HCT116 (cell line): ENCODE measurements around the gene KNDC1. TPM values are rescaled to one million over a fixed set of nuclear protein-coding genes. Genes with fewer than 3 reads are reported as not detected.

Experiments
- ATAC-seq: fragments of 200-7000 bp; cut with Tn5 transposase; 2 replicates; pipeline ENCODE4 v1.9.1; 2020; ENCODE audit warnings: mild to moderate bottlenecking, moderate library complexity
- BruUV-seq: library from RNA; stranded (reverse); fragments of 400-500 nt; replicated peaks from 2 replicates; lab custom pipeline; 2021; lab: Mats Ljungman, UMichigan
- CTCF ChIA-PET: fragments of 300-600 bp; sonication (Branson Sonifier 250); formaldehyde crosslinking; loops from one replicate; lab custom pipeline; 2021; ENCODE audit warnings: antibody characterized with exemption; lab: Charles Lee
- POLR2A ChIA-PET: fragments of 300-600, 350-600 bp; sonication (Branson Sonifier 250); formaldehyde crosslinking; loops from one replicate; lab custom pipeline; 2021; ENCODE audit warnings: antibody characterized with exemption; lab: Charles Lee
- RAD21 ChIA-PET, 2 experiments: fragments of 300-600 bp; sonication (Branson Sonifier 250); formaldehyde crosslinking; loops; one replicate each; lab custom pipeline; 2023; ENCODE audit warnings: low total read pairs in 2 of 2; ENCODE audit not compliant: uncharacterized antibody in 2 of 2, unreplicated experiment in 2 of 2, low non-redundant PET in 1 of 2; lab: Charles Lee
- DNase-seq: peaks from one replicate; pipeline ENCODE4 v3.0.0-alpha.2; 2010; ENCODE audit warnings: low read depth, low spot score
- H2AFZ ChIP-seq: fragments of 200-600 bp; shearing (Covaris generic), sonication (generic); 2 replicates; pipeline ENCODE4 v1.6.1; 2017; ENCODE audit warnings: low read depth, mixed run types, mixed read lengths, antibody characterized with exemption, low read length; ENCODE audit not compliant: poor library complexity, severe bottlenecking
- H3K27ac ChIP-seq: 2 replicates; pipeline ENCODE4 v1.5.1; 2012; ENCODE audit warnings: low read depth, low read length
- H3K27me3 ChIP-seq: fragments of 200-600 bp; sonication (generic); 2 replicates; pipeline ENCODE4 v1.6.1; 2016; ENCODE audit warnings: mixed run types, low read length, mixed read lengths; ENCODE audit not compliant: insufficient read depth
- H3K36me3 ChIP-seq, 2 experiments: fragments of 200-500 bp in 1 of 2; fragments of 200-600 bp in 1 of 2; sonication (Bioruptor generic) in 1 of 2; sonication (generic) in 1 of 2; 2 replicates each; pipeline versions ENCODE4 v1.5.1 to v1.6.1; 2014 to 2016; ENCODE audit warnings: low read length in 2 of 2, inconsistent platforms in 1 of 2, mixed read lengths in 1 of 2, mixed run types in 1 of 2; ENCODE audit not compliant: insufficient read depth in 2 of 2, control insufficient read depth in 1 of 2
- H3K4me1 ChIP-seq, 2 experiments: fragments of 200-600 bp in 1 of 2; sonication (generic) in 1 of 2; 2 replicates each; pipeline versions ENCODE4 v1.5.1 to v1.6.1; 2012 to 2017; ENCODE audit warnings: low read length in 2 of 2, inconsistent platforms in 1 of 2, mild to moderate bottlenecking in 1 of 2, mixed read lengths in 1 of 2, mixed run types in 1 of 2, moderate library complexity in 1 of 2; ENCODE audit not compliant: insufficient read depth in 2 of 2, control insufficient read depth in 1 of 2
- H3K4me2 ChIP-seq: fragments of 200-600 bp; sonication (generic); 2 replicates; pipeline ENCODE4 v1.6.1; 2017; ENCODE audit warnings: mixed run types, low read length, mixed read lengths
- H3K4me3 ChIP-seq, 2 experiments: fragments of 200-600 bp in 1 of 2; sonication (generic) in 1 of 2; replicated peaks in 1 of 2; 2 replicates each; pipeline ENCODE4 v1.5.1; 2011 to 2016; ENCODE audit warnings: low read length in 2 of 2, control low read depth in 1 of 2, low read depth in 1 of 2, mild to moderate bottlenecking in 1 of 2, mixed read lengths in 1 of 2, mixed run types in 1 of 2
- H3K79me2 ChIP-seq: fragments of 200-600 bp; sonication (generic); 2 replicates; pipeline ENCODE4 v1.6.1; 2017; ENCODE audit warnings: mild to moderate bottlenecking, mixed run types, low read length, moderate library complexity, mixed read lengths; ENCODE audit not compliant: insufficient read depth
- H3K9ac ChIP-seq: fragments of 200-600 bp; sonication (generic); 2 replicates; pipeline ENCODE4 v1.6.1; 2016; ENCODE audit warnings: low read length, mixed read lengths
- H3K9me2 ChIP-seq: fragments of 200-600 bp; sonication (generic), shearing (Covaris generic); 2 replicates; pipeline ENCODE4 v1.6.1; 2017; ENCODE audit warnings: mixed run types, mild to moderate bottlenecking, moderate library complexity; ENCODE audit not compliant: insufficient read depth
- H3K9me3 ChIP-seq, 2 experiments: fragments of 200-500 bp in 1 of 2; fragments of 200-600 bp in 1 of 2; sonication (Bioruptor generic) in 1 of 2; sonication (generic) in 1 of 2; 2 replicates each; pipeline ENCODE4 v1.6.1; 2014 to 2017; ENCODE audit warnings: low read length in 2 of 2, mixed read lengths in 2 of 2, inconsistent platforms in 1 of 2, low read depth in 1 of 2, mild to moderate bottlenecking in 1 of 2, mixed run types in 1 of 2, moderate library complexity in 1 of 2; ENCODE audit not compliant: control insufficient read depth in 1 of 2, insufficient read depth in 1 of 2
- H4K20me1 ChIP-seq: fragments of 200-600 bp; sonication (generic), shearing (Covaris generic); 2 replicates; pipeline ENCODE4 v1.6.1; 2017; ENCODE audit warnings: mixed run types, mild to moderate bottlenecking, moderate library complexity; ENCODE audit not compliant: insufficient read depth
- ATF3 ChIP-seq: IDR thresholded peaks from 2 replicates; pipeline ENCODE4 v1.6.1; 2012
- CBX3 ChIP-seq: IDR thresholded peaks from 2 replicates; pipeline ENCODE4 v1.6.1; 2012; ENCODE audit warnings: low read depth
- MAX ChIP-seq: IDR thresholded peaks from 2 replicates; pipeline ENCODE4 v1.6.1; 2012
- SRF ChIP-seq: IDR thresholded peaks from 2 replicates; pipeline ENCODE4 v1.6.1; 2012; ENCODE audit warnings: low read depth
- TCF7L2 ChIP-seq: IDR thresholded peaks from 2 replicates; pipeline ENCODE4 v1.7.0; 2011; ENCODE audit warnings: borderline replicate concordance, inconsistent platforms; ENCODE audit not compliant: insufficient read depth, insufficient read length; ENCODE audit errors: extremely low read depth
- YY1 ChIP-seq: IDR thresholded peaks from 2 replicates; pipeline ENCODE4 v1.6.1; 2011; ENCODE audit warnings: low read length, low read depth, moderate library complexity, mild to moderate bottlenecking; ENCODE audit not compliant: insufficient replicate concordance; ENCODE audit errors: extremely low read depth
- ZFX ChIP-seq: fragments of 450-650 bp; IDR thresholded peaks from 2 replicates; pipeline ENCODE4 v1.6.1; 2017
- intact Hi-C: fragments of 100-400 bp; cut with micrococcal nuclease; formaldehyde crosslinking; loops from 2 replicates; pipeline ENCODE4 v1.10.0; 2022
- total RNA-seq: library from RNA; stranded (reverse); gene quantifications from one replicate; pipeline ENCODE4 v1.2.1, GENCODE V29; 2021; ENCODE audit not compliant: unreplicated experiment
- TF ChIP-seq, protein P1 (sequence below), 3 experiments: fragments of 200-600 bp in 1 of 3; sonication (generic) in 1 of 3; IDR thresholded peaks in 2 of 3; conservative IDR thresholded peaks in 1 of 3; 2 replicates each; pipeline ENCODE4 v1.5.1; 2012 to 2017; ENCODE audit warnings: low read depth in 2 of 3, low read length in 2 of 3, antibody characterized with exemption in 1 of 3, borderline replicate concordance in 1 of 3, control low read depth in 1 of 3, mild to moderate bottlenecking in 1 of 3, mixed read lengths in 1 of 3, mixed run types in 1 of 3, moderate library complexity in 1 of 3; ENCODE audit not compliant: insufficient read depth in 1 of 3
- TF ChIP-seq, protein P2 (sequence below): IDR thresholded peaks from 2 replicates; pipeline ENCODE4 v1.6.1; 2011; ENCODE audit warnings: mild to moderate bottlenecking, low read length, moderate library complexity; ENCODE audit not compliant: insufficient replicate concordance; ENCODE audit errors: extremely low read depth

The KNDC1 gene
- total RNA-seq, 1 experiment from 2014 or later, result 3.6 TPM

GRCh38 chr10:133268532-133268931 lies 108.5 kb downstream of the KNDC1 start (continued):
- TF ChIP-seq, protein P1, sequence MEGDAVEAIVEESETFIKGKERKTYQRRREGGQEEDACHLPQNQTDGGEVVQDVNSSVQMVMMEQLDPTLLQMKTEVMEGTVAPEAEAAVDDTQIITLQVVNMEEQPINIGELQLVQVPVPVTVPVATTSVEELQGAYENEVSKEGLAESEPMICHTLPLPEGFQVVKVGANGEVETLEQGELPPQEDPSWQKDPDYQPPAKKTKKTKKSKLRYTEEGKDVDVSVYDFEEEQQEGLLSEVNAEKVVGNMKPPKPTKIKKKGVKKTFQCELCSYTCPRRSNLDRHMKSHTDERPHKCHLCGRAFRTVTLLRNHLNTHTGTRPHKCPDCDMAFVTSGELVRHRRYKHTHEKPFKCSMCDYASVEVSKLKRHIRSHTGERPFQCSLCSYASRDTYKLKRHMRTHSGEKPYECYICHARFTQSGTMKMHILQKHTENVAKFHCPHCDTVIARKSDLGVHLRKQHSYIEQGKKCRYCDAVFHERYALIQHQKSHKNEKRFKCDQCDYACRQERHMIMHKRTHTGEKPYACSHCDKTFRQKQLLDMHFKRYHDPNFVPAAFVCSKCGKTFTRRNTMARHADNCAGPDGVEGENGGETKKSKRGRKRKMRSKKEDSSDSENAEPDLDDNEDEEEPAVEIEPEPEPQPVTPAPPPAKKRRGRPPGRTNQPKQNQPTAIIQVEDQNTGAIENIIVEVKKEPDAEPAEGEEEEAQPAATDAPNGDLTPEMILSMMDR (IDR thresholded peaks at IDR 0.05 in 2 of 3, conservative IDR thresholded peaks at IDR 0.05 in 1 of 3; ENCODE audit: borderline replicate concordance in 1 of 3, insufficient read depth in 1 of 3, low read depth in 2 of 3, low read length in 2 of 3), result no peak
- TF ChIP-seq, all 23 proteins: peak for 0

DNA sequence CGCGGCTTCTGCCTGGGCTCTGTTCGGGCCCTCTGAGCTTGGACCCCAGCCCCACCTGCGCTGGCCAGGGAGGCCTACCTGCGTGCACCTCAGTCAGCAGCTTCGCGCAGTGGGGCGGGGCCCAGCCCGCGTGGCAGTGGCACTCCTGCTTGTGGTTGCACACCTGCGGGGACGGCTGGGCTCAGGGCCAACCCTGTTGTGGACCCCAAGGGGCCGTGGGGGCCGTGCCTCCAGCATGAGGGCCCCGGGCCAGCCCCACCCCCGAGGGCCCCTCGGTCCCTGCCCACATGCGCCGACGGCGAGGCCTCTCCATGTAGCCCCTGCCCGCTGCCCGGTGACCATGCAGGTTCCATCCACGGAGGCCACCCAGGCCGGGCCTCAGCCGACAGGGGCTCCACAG lies 109.3 kb downstream of the KNDC1 start:
- no peak overlapping the region for H3K27ac ChIP-seq
- H3K4me1 ChIP-seq, result peaks cover 0 to 3% of the 10 kb centered on the region in 2 experiments; a peak in 1 of 4 replicates
- H3K9me3 ChIP-seq, result no peaks in the 10 kb centered on the region
- DNase-seq (no peak), ATAC-seq (no peak)
- intact Hi-C loops, result no loop called here
- H3K4me3 ChIP-seq, result no peak overlapping the region
- ChIA-PET RAD21 (no interaction called here), CTCF (no interaction called here), POLR2A (no interaction called here)
- H3K4me2 ChIP-seq, result no peak overlapping the region
- H3K9ac ChIP-seq, result no peak overlapping the region
- H3K36me3 ChIP-seq, result no peaks in the 10 kb centered on the region
- H3K79me2 ChIP-seq, result no peaks in the 10 kb centered on the region
- H2AFZ ChIP-seq, result no peak overlapping the region
- BruUV-seq, result no TSS peak
- H3K27me3 ChIP-seq, result no peaks in the 10 kb centered on the region
- no peaks in the 10 kb centered on the region for H4K20me1 ChIP-seq
- TF ChIP-seq ZFX (no peak), TCF7L2 (no peak)
- H3K9me2 ChIP-seq, result no peaks in the 10 kb centered on the region

- no TSS peak for BruUV-seq
- Histone ChIP-seq H3K27me3 (no peaks in the 10 kb centered on the region), H4K20me1 (no peaks in the 10 kb centered on the region), H3K79me2 (no peaks in the 10 kb centered on the region), H2AFZ (no peak overlapping the region), H3K9ac (no peak overlapping the region), H3K9me2 (no peaks in the 10 kb centered on the region), H3K9me3 (no peaks in the 10 kb centered on the region), H3K36me3 (no peaks in the 10 kb centered on the region), H3K4me1 (no peaks in the 10 kb centered on the region; a peak in 1 of 4 replicates), H3K4me3 (no peak overlapping the region), H3K27ac (no peak overlapping the region), H3K4me2 (no peak overlapping the region)
- POLR2A ChIA-PET, result no interaction called here
- intact Hi-C loops, result no loop called here
- RAD21 ChIA-PET, result no interaction called here
- no peak for DNase-seq
- CTCF ChIA-PET, result no interaction called here
- no peak for ATAC-seq
- TF ChIP-seq CBX3, result no peak
- TF ChIP-seq MAX, result no peak
- TF ChIP-seq SRF, result no peak
- TF ChIP-seq YY1, result no peak
- TF ChIP-seq, protein P2, sequence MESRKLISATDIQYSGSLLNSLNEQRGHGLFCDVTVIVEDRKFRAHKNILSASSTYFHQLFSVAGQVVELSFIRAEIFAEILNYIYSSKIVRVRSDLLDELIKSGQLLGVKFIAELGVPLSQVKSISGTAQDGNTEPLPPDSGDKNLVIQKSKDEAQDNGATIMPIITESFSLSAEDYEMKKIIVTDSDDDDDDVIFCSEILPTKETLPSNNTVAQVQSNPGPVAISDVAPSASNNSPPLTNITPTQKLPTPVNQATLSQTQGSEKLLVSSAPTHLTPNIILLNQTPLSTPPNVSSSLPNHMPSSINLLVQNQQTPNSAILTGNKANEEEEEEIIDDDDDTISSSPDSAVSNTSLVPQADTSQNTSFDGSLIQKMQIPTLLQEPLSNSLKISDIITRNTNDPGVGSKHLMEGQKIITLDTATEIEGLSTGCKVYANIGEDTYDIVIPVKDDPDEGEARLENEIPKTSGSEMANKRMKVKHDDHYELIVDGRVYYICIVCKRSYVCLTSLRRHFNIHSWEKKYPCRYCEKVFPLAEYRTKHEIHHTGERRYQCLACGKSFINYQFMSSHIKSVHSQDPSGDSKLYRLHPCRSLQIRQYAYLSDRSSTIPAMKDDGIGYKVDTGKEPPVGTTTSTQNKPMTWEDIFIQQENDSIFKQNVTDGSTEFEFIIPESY, result no peak
- no peak for TF ChIP-seq ATF3
Observed at GRCh38 chr10:133270204-133270603, 110.2 kb downstream of the KNDC1 start.
